NB4 (cell line): ENCODE results near the gene FILIP1L.

Experiments
- POLR2A ChIP-seq: IDR thresholded peaks from 2 replicates; pipeline ENCODE4 v1.6.1; 2011; ENCODE audit warnings: mild to moderate bottlenecking; ENCODE audit not compliant: insufficient read length; ENCODE audit errors: extremely low read depth
- TF ChIP-seq, protein P1 (sequence below): IDR thresholded peaks from one replicate; pipeline ENCODE4 v1.5.1; 2012; ENCODE audit warnings: low read depth, low read length

DNA sequence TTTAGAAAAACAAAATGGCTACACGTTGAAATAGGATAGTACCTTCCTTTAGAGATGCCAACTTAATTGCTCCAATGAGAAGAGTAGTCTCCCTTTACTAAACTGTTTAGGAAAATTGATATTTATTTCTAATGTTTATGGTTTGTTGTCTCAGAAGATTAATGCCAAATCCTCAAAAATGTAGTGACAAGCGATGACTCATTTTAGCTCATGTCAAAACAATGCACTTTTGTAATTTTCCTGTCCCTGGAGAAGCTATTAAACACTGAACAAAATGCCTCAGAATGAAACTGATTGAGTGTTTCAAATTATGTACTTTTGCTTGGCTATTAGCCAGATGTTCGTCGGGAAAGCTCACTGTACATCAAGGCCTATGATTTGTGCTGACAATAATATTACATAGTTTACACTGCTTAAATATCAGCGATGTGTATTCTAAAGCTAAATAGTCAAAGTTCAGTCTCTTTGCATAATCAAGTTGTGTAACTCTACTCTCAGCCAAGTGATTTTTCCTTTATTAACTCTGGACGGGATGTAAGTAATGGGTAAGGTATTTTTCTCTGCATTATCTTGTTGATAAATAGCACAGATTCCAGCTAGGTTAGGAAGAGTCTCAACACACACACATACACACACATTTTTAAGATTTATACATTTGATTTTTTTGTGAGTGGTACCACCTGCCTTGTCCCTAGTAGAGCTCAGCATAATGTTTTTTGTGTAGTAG lies 212.9 kb downstream of the FILIP1L start:
- TF ChIP-seq, protein P1, sequence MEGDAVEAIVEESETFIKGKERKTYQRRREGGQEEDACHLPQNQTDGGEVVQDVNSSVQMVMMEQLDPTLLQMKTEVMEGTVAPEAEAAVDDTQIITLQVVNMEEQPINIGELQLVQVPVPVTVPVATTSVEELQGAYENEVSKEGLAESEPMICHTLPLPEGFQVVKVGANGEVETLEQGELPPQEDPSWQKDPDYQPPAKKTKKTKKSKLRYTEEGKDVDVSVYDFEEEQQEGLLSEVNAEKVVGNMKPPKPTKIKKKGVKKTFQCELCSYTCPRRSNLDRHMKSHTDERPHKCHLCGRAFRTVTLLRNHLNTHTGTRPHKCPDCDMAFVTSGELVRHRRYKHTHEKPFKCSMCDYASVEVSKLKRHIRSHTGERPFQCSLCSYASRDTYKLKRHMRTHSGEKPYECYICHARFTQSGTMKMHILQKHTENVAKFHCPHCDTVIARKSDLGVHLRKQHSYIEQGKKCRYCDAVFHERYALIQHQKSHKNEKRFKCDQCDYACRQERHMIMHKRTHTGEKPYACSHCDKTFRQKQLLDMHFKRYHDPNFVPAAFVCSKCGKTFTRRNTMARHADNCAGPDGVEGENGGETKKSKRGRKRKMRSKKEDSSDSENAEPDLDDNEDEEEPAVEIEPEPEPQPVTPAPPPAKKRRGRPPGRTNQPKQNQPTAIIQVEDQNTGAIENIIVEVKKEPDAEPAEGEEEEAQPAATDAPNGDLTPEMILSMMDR: no peak
- no peak for TF ChIP-seq POLR2A
